GM18867 (cell line): ENCODE results near the gene AGO4.
"Not testable (repeated sequence)": the region's sequence is repeated elsewhere in the genome, so short reads cannot be mapped to it uniquely, and the experiment has no call there.

Experiments used
- ATAC-seq: cut with Tn5 transposase; IDR thresholded peaks from one replicate; pipeline ENCODE4 v1.9.1; 2021; ENCODE audit warnings: mild to moderate bottlenecking, moderate library complexity; ENCODE audit not compliant: unreplicated experiment

Gene AGO4

GRCh38 chr1:35807614-35808449 is at the start of gene AGO4:
AGO4 (plus strand) TSS chr1:35808016; CDS start chr1:35808417, 401 bp downstream.
- no peak for ATAC-seq

- no peak for ATAC-seq
Observed at GRCh38 chr1:35762141-35762540, 45.7 kb upstream of the AGO4 start.

GRCh38 chr1:35763201-35763600 is 44.6 kb upstream of the AGO4 start:
- no peak for ATAC-seq

GRCh38 chr1:35764283-35764682 is 43.5 kb upstream of the AGO4 start:
- ATAC-seq: no peak

GRCh38 chr1:35768350-35769187 is 39.2 kb upstream of the AGO4 start:
- ATAC-seq: no peak

- peak; percentile 83 for ATAC-seq
Observed at GRCh38 chr1:35769188-35769758, 38.5 kb upstream of the AGO4 start.

GRCh38 chr1:35773711-35774110 is 34.1 kb upstream of the AGO4 start:
- no peak for ATAC-seq

GRCh38 chr1:35776172-35776571 is 31.6 kb upstream of the AGO4 start:
- not testable (repeated sequence) for ATAC-seq

GRCh38 chr1:35777109-35777508 is 30.7 kb upstream of the AGO4 start:
- no peak for ATAC-seq

- no peak for ATAC-seq
Observed at GRCh38 chr1:35783055-35783583, 24.7 kb upstream of the AGO4 start.

- ATAC-seq: not testable (repeated sequence)
Observed at GRCh38 chr1:35784364-35784763, 23.5 kb upstream of the AGO4 start.

- no peak for ATAC-seq
Observed at GRCh38 chr1:35788139-35788538, 19.7 kb upstream of the AGO4 start.

GRCh38 chr1:35790670-35791069 is 17.1 kb upstream of the AGO4 start:
- ATAC-seq: no peak

- no peak for ATAC-seq
Observed at GRCh38 chr1:35795295-35795694, 12.5 kb upstream of the AGO4 start.

- ATAC-seq: no peak
Observed at GRCh38 chr1:35797380-35797779, 10.4 kb upstream of the AGO4 start.

GRCh38 chr1:35798019-35798418 is 9.8 kb upstream of the AGO4 start:
- ATAC-seq: not testable (repeated sequence)

GRCh38 chr1:35800167-35800887 is 7.5 kb upstream of the AGO4 start:
- ATAC-seq: not testable (repeated sequence)

GRCh38 chr1:35808450-35809113 is 766 bp downstream of the AGO4 start:
- no peak for ATAC-seq

GRCh38 chr1:35809114-35810095 is 1.6 kb downstream of the AGO4 start:
- no peak for ATAC-seq
